ENCODE data around the gene FHIT.

- no peak for TF ChIP-seq CTCF (IDR thresholded peaks at IDR 0.05)
- TF ChIP-seq POLR2A (IDR thresholded peaks at IDR 0.05) = no peak
These were observed 1093.2 kb downstream of the FHIT start for GRCh38 chr3:60158035-60158434.
